Trophoblast cell (in vitro differentiated cells and primary cell): ENCODE measurements around the gene HIC2.
"Not testable (repeated sequence)": the region's sequence is repeated elsewhere in the genome, so short reads cannot be mapped to it uniquely, and the experiment has no call there.

ENCODE experiments used
- DNase-seq, 2 donors: peaks; one replicate each; pipeline ENCODE4 v3.0.0-alpha.2; 2016
- H2AFZ ChIP-seq: 2 replicates; pipeline ENCODE4 v1.6.1; 2013; ENCODE audit warnings: low read length, moderate library complexity, mild to moderate bottlenecking; ENCODE audit not compliant: insufficient read depth, poor library complexity
- H2AK5ac ChIP-seq: 2 replicates; pipeline ENCODE4 v1.6.1; 2013; ENCODE audit warnings: mild to moderate bottlenecking, low read length
- H2BK120ac ChIP-seq: 2 replicates; pipeline ENCODE4 v1.6.1; 2013; ENCODE audit warnings: low read length, mild to moderate bottlenecking, moderate library complexity; ENCODE audit not compliant: insufficient read depth, poor library complexity
- H2BK12ac ChIP-seq: 2 replicates; pipeline ENCODE4 v1.6.1; 2013; ENCODE audit warnings: mild to moderate bottlenecking, low read length, moderate library complexity
- H2BK5ac ChIP-seq: 2 replicates; pipeline ENCODE4 v1.6.1; 2013; ENCODE audit warnings: low read length, low read depth, moderate library complexity, mild to moderate bottlenecking; ENCODE audit not compliant: poor library complexity
- H3K14ac ChIP-seq: 2 replicates; pipeline ENCODE4 v1.6.1; 2013; ENCODE audit warnings: mild to moderate bottlenecking, low read length
- H3K18ac ChIP-seq: 2 replicates; pipeline ENCODE4 v1.6.1; 2013; ENCODE audit warnings: mild to moderate bottlenecking, low read length
- H3K23ac ChIP-seq: 2 replicates; pipeline ENCODE4 v1.6.1; 2013; ENCODE audit warnings: low read length
- H3K27ac ChIP-seq: 2 replicates; pipeline ENCODE4 v1.5.1; 2013; ENCODE audit warnings: low read depth, mild to moderate bottlenecking, inconsistent platforms, low read length, moderate library complexity
- H3K27me3 ChIP-seq: 2 replicates; pipeline ENCODE4 v1.6.1; 2013; ENCODE audit warnings: inconsistent platforms, mild to moderate bottlenecking, low read length, moderate library complexity; ENCODE audit not compliant: insufficient read depth
- H3K36me3 ChIP-seq, 2 experiments: 1 replicate in 1 of 2; 2 replicates in 1 of 2; pipeline ENCODE4 v1.6.1; 2013; ENCODE audit warnings: low read length in 2 of 2, mild to moderate bottlenecking in 2 of 2, moderate library complexity in 1 of 2; ENCODE audit not compliant: insufficient read depth in 2 of 2, control insufficient read depth in 1 of 2
- H3K4ac ChIP-seq: 2 replicates; pipeline ENCODE4 v1.6.1; 2013; ENCODE audit warnings: low read depth, mild to moderate bottlenecking, low read length, moderate library complexity
- H3K4me1 ChIP-seq, 2 experiments: 1 replicate in 1 of 2; 2 replicates in 1 of 2; pipeline ENCODE4 v1.6.1; 2013; ENCODE audit warnings: low read length in 2 of 2, mild to moderate bottlenecking in 2 of 2, moderate library complexity in 1 of 2; ENCODE audit not compliant: insufficient read depth in 2 of 2, control insufficient read depth in 1 of 2
- H3K4me2 ChIP-seq: 2 replicates; pipeline ENCODE4 v1.6.1; 2013; ENCODE audit warnings: inconsistent platforms, mild to moderate bottlenecking, low read length, moderate library complexity
- H3K4me3 ChIP-seq: 2 replicates; pipeline ENCODE4 v1.5.1; 2013; ENCODE audit warnings: mild to moderate bottlenecking, low read depth, low read length, inconsistent platforms
- H3K79me1 ChIP-seq: one replicate; pipeline ENCODE4 v1.6.1; 2013; ENCODE audit warnings: low read length
- H3K79me2 ChIP-seq: 2 replicates; pipeline ENCODE4 v1.6.1; 2013; ENCODE audit warnings: low read length, mild to moderate bottlenecking; ENCODE audit not compliant: control insufficient read depth, insufficient read depth, poor library complexity
- H3K9ac ChIP-seq: 2 replicates; pipeline ENCODE4 v1.6.1; 2013; ENCODE audit warnings: mild to moderate bottlenecking, low read length
- H3K9me3 ChIP-seq: 2 replicates; pipeline ENCODE4 v1.6.1; 2013; ENCODE audit warnings: low read depth, mild to moderate bottlenecking, control low read depth, inconsistent platforms, low read length; ENCODE audit not compliant: insufficient read depth
- H4K12ac ChIP-seq: 2 replicates; pipeline ENCODE4 v1.6.1; 2013; ENCODE audit warnings: low read depth, mild to moderate bottlenecking, low read length, moderate library complexity
- H4K8ac ChIP-seq: 2 replicates; pipeline ENCODE4 v1.6.1; 2013; ENCODE audit warnings: low read depth, mild to moderate bottlenecking, low read length, moderate library complexity
- H4K91ac ChIP-seq: one replicate; pipeline ENCODE4 v1.6.1; 2013; ENCODE audit warnings: low read depth, mild to moderate bottlenecking, low read length, moderate library complexity
- WGBS: extraction: QIAGEN DNeasy Blood & Tissue Kit; methylation state at CpG from one replicate; pipeline ENCODE4 v1.1.7; 2013; ENCODE audit warnings: missing lambda C conversion rate; ENCODE audit not compliant: insufficient read length, insufficient coverage; ENCODE audit errors: extremely low coverage; 5-methylcytosine and 5-hydroxymethylcytosine counted together

The HIC2 gene

DNA sequence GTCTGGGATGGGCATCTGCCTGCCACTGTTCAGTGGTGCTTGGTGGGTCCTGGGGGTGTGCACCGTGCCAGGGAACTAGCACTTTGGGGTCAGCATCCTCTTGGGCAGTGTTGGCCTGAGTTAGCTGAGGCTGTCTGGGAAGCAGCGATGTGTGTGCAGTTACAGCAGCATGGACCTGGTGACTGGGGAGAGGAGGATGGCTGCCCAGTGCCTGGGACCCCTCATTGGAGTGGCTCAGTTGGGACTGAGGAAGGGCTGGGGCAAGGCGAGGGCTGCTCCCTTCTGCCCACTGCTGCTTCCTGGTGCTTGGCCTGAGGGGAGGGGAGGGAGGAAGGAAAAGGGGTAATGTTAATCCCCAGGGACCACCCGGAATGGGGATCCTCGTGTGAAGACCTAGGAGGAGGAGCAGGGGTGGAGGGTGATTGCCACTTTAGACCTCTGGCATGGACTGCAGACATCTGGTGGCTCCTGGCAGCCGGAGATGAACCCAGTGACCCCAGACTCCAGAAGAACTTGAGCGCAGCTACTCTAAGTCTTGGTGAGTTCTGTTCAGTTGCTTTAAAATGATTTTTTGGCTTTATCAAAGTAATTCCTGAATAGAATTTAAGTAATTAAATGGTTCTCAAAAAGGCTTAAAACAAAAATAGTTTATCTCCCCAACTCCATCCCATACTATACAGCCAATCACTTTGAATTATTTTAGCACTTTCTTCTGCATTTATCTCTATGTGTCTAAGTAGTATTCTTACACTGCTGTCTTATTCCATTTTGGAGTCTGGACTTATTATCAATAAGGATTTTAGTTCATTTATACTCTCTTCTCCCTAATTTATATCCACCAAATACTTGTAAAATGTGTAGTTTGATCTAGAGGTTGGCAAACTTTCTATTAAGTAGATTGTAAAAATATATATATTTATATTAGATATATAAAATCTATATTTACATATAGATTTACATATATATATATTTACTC lies 34.7 kb downstream of the HIC2 start:
- Histone ChIP-seq H3K36me3 (peaks cover 45% of the 10 kb centered on the region in 2 experiments), H3K79me2 (no peaks in the 10 kb centered on the region), H4K91ac (no peak overlapping the region), H3K4me3 (no peak overlapping the region), H3K18ac (peak overlapping the region; percentile 9), H3K27me3 (no peaks in the 10 kb centered on the region), H3K9ac (no peak overlapping the region), H3K4me1 (no peaks in the 10 kb centered on the region), H3K23ac (no peak overlapping the region), H3K14ac (no peak overlapping the region), H3K4ac (no peak overlapping the region), H3K4me2 (no peak overlapping the region), H2AFZ (no peak overlapping the region), H3K79me1 (no peaks in the 10 kb centered on the region), H3K9me3 (no peaks in the 10 kb centered on the region), H4K8ac (no peak overlapping the region), H4K12ac (no peak overlapping the region), H2BK120ac (no peak overlapping the region), H3K27ac (no peak overlapping the region), H2BK12ac (no peak overlapping the region), H2BK5ac (no peak overlapping the region), H2AK5ac (no peak overlapping the region)
- no peak for DNase-seq
- no CpG with 5 or more reads among the region's 7 CpGs for WGBS

DNA sequence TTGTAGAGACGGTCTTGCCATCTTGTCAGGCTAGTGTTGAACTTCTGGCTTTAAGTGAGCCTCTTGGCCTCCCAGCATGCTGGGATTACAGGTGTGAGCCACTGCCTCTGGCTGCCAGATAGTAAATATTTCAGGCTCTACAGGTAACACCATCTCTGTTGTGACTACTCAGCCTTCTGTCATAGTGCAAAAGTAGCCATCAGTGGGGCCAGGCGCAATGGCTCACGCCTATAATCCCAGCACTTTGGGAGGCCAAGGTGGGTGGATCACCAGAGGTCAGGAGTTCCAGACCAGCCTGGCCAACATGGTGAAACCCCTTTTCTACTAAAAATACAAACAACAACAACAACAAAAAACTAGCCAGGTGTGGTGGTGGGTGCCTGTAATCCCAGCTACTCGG lies 35.5 kb downstream of the HIC2 start:
- WGBS: no CpG with 5 or more reads among the region's 4 CpGs
- H3K4me3 ChIP-seq, H2BK12ac ChIP-seq, H2AFZ ChIP-seq, DNase-seq, H4K8ac ChIP-seq, H3K4ac ChIP-seq, H2BK5ac ChIP-seq, H3K18ac ChIP-seq, H3K23ac ChIP-seq, H3K9me3 ChIP-seq, H3K79me2 ChIP-seq, H2AK5ac ChIP-seq, H4K91ac ChIP-seq, H3K79me1 ChIP-seq, H3K27me3 ChIP-seq, H3K9ac ChIP-seq, H2BK120ac ChIP-seq, H3K14ac ChIP-seq, H3K27ac ChIP-seq, H3K4me2 ChIP-seq, H4K12ac ChIP-seq, H3K4me1 ChIP-seq: not testable (repeated sequence)
- H3K36me3 ChIP-seq: peaks cover 37 to 38% of the 10 kb centered on the region in 2 experiments

DNA sequence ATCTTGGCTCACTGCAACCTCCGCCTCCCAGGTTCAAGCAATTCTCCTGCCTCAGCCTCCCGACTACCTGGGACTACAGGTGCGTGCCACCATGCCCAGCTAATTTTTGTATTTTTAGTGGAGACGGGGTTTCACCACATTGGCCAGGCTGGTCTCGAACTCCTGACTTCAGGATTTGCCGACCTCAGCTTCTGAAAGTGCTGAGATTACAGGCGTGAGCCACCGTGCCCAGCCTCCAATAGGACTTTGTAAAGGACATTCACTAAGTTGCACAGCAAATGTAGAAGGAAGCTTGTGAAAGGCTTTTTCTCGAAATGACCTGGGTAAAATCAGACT lies 37.8 kb downstream of the HIC2 start:
- H3K27me3 ChIP-seq, H2AK5ac ChIP-seq, H3K9ac ChIP-seq, H3K27ac ChIP-seq, H3K23ac ChIP-seq, H3K14ac ChIP-seq, H3K79me2 ChIP-seq, H2BK5ac ChIP-seq, H3K4me1 ChIP-seq, DNase-seq, H2AFZ ChIP-seq, H3K4ac ChIP-seq, H3K18ac ChIP-seq, H4K8ac ChIP-seq, H3K4me2 ChIP-seq, H2BK12ac ChIP-seq, H2BK120ac ChIP-seq, H3K79me1 ChIP-seq, H4K12ac ChIP-seq, H3K4me3 ChIP-seq, H4K91ac ChIP-seq, H3K9me3 ChIP-seq: not testable (repeated sequence)
- no CpG with 5 or more reads among the region's 9 CpGs for WGBS
- H3K36me3 ChIP-seq: peaks cover 20 to 21% of the 10 kb centered on the region in 2 experiments

DNA sequence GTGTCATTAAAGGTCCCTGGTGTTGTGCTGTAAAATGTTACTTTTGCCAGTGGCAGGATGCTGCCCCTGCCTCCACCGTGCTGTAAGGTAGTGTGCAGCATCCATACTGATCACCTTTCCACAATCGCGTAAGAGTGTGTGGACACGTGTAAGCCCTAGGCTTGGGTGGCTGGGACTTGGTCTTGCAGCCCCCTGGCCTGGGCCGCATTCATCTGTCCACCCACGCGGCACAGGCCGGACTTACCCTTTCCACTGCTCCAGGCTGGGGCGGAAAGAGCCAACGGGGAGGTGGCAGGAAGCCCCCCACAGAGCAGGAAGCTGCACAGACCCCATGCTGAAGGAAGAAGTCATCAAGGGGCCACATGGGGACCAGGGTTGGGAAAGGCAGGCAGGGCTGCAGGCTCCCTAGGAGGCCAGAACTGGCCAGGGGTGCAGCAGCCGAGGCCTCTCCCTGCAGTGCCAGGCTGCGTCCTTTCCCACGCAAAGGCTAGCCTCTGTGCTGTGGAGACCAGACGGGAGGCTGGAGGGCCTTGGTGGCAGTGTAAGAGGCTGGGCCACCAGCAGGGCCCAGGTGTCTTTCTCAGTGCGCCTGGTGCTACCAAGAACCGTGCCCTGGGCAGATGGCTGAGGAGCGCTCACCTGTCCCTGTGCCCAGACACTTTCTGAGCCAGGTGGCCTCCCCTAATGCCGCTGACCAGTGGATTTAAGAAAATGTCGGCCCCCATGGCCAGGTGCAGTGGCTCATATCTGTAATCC lies 38.3 kb downstream of the HIC2 start:
- no peaks in the 10 kb centered on the region for H3K79me1 ChIP-seq
- DNase-seq: no peak
- H3K36me3 ChIP-seq: peaks cover 15 to 17% of the 10 kb centered on the region in 2 experiments
- no peak overlapping the region for H4K91ac ChIP-seq
- no peaks in the 10 kb centered on the region for H3K9me3 ChIP-seq
- H3K9ac ChIP-seq: no peak overlapping the region
- H3K23ac ChIP-seq: no peak overlapping the region
- no peak overlapping the region for H2BK5ac ChIP-seq
- no CpG with 5 or more reads among the region's 19 CpGs for WGBS
- no peak overlapping the region for H4K12ac ChIP-seq
- no peak overlapping the region for H2AFZ ChIP-seq
- H3K18ac ChIP-seq: no peak overlapping the region
- H3K4me1 ChIP-seq: no peaks in the 10 kb centered on the region
- no peak overlapping the region for H3K4me3 ChIP-seq
- H3K27me3 ChIP-seq: no peaks in the 10 kb centered on the region
- H3K27ac ChIP-seq: no peak overlapping the region
- H3K4me2 ChIP-seq: no peak overlapping the region
- no peak overlapping the region for H4K8ac ChIP-seq
- H2BK12ac ChIP-seq: no peak overlapping the region
- H3K79me2 ChIP-seq: no peaks in the 10 kb centered on the region
- H3K14ac ChIP-seq: no peak overlapping the region
- no peak overlapping the region for H3K4ac ChIP-seq
- no peak overlapping the region for H2BK120ac ChIP-seq
- H2AK5ac ChIP-seq: no peak overlapping the region
